HG03064 (cell line): ENCODE results near the gene CGGBP1.
"Not testable (repeated sequence)": the region's sequence is repeated elsewhere in the genome, so short reads cannot be mapped to it uniquely, and the experiment has no call there.

Source experiments
- ATAC-seq: cut with Tn5 transposase; IDR thresholded peaks from one replicate; pipeline ENCODE4 v1.9.1; 2021; ENCODE audit warnings: low read depth; ENCODE audit not compliant: unreplicated experiment

Gene CGGBP1

DNA sequence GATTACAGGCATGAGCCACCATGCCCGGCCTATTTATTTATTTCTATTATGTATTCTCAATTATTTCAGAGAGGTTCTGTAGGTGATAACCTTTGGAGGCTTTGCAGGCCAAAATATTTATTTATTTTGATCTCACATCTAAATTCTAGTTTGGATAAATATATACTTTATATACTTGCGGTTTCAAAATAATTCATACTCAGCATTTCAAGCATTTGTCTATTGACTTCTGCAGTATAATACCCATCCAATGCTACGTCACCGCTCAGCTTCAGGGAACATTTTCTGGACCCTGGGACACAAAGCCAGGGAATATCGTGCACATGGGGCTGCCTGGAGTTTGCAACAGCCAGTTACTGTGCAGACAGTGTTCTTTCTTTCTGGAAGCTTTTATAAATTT lies 22.6 kb downstream of the CGGBP1 start:
- ATAC-seq = no peak

DNA sequence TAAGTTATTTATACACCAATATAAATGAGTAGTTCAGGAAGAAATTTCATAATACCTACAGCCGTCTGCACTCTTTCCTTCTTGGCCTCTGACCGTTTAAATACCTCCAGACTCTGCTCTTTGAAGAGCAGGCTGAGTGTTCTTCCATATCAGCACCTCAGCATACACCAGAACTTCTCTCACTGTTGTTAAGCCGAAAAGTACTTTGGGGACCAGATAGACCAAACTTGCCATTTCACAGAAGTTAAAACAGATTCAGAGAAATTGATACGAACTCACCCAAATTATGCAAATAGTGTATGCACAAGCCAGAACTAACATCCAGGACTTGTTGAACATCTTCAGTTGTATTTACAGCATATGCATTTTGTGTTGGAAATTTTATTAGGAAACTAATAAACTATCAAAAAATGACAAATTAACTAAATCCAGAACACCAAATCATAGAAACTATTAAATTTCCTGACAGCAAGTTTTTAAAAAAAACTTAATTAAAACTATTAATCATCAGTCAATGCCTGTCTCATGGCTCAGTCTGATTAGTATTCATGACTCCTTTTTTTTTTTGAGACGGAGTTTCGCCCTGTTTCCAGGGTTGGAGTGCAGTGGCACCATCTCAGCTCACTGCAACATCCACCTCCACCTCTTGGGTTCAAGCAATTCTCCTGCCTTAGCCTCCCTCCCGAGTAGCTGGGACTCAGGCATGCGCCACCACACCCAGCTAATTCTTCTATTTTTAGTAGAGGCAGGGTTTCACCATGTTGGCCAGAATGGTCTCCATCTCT lies 24.1 kb downstream of the CGGBP1 start:
- ATAC-seq = no peak

DNA sequence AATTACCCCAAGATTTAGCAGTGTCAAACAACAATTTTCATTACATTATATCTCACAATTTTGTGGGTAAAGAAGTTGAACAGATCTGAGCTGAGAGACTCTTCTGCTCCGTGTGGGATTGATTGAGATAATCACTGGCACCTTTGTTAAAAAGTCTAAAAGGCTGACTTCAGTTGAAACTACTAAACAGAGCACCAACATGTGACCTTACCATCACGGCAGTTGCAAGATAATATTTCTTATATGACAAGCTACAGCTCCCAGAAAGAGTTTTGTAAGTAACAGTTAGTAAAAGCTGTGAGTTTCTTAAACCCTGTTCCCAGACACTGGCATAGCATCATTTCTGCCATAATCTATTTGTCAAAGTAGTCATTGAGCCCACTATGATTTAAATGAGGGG lies 25.0 kb downstream of the CGGBP1 start:
- no peak for ATAC-seq

DNA sequence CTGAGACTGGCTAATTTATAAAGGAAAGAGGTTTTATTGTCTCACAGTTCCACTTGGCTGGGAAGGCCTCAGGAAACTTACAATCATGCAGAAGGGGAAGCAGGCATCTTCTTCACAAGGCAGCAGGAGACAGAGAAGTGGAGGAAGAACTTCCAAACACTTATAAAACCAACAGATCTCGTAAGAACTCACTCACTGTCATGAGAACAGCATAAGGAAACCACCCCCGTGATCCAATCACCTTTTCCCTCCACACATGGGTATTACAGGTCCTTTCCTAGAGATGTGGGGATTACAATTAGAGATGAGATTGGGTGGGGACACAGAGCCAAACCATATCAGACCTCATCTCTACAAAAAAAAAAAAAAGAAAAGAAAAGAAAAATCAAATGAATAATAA lies 25.7 kb downstream of the CGGBP1 start:
- no peak for ATAC-seq

DNA sequence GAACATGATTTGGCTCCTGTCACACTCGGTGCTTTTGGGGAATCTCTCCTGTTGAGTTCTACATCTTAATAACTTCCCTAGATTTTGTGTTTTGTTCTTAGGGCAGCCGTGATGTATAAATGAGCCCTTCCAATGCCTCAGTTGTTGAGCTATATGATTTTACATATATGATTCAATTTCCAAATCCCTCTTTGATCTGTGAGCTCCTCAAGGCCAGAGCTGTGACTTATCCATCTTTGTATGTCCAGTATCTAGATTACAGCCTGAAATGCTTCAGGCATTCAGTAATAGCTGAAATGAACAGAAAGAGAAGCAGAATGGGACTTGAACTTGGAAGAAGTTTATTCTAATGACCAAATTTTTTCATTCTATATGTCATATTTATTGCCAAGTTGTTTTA lies 26.6 kb downstream of the CGGBP1 start:
- ATAC-seq = no peak

DNA sequence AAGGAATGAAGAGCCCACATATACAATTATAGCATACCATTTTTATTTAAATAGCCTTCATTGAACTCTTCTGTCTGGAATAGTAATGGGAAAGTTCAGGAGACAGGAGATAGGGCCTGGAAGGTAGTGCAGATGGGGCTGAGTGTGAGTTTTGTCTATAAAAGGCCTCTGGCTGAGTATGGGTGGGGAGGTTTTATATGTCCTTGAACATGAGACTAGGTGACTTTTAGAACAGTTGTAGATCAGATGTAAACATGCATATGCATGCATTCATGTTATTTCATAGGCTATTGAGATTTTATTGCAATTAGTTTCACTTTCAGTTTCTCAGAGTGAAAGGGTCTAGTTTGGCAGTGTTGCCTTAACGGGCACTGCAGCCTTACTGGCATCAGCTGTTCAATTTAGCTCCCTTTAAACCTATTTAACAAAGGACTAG lies 27.1 kb downstream of the CGGBP1 start:
- peak; percentile 83 for ATAC-seq

DNA sequence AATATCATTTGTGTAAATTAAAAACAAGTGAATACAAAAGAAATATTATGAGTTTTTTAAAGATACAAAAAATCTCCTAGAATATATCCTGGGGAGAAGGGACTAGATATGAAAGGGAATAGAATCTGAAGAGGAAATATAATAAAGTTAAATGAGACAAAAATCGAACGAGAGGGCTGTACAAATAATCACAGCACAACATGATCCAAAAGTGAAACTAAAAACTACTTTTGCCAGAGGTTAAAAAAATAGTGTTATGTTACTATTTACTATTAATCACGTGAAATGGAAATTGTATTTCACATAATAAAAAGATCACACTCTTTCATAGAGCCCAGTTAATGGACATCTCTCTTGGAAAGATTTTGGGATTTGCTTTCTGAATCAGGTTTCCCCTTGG lies 28.6 kb downstream of the CGGBP1 start:
- no peak for ATAC-seq

DNA sequence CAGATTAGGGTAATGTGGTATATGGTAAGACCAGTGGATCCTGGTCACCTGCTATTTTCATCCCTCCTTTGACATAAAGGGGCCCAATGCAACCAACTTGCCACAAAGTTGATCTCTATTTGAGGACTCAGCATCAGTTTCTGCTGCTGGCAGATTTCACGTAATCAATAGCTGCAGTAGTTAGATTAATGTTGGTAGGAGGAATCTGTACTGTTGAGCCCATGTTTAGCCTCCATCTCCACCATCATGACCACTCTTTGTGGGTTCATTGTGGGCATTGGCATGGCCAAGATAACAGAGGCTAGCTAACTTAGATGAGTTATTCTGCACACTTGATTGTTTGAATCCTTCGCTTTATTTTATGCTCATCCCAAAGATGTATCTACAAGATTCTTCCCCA lies 29.9 kb downstream of the CGGBP1 start:
- ATAC-seq = no peak

DNA sequence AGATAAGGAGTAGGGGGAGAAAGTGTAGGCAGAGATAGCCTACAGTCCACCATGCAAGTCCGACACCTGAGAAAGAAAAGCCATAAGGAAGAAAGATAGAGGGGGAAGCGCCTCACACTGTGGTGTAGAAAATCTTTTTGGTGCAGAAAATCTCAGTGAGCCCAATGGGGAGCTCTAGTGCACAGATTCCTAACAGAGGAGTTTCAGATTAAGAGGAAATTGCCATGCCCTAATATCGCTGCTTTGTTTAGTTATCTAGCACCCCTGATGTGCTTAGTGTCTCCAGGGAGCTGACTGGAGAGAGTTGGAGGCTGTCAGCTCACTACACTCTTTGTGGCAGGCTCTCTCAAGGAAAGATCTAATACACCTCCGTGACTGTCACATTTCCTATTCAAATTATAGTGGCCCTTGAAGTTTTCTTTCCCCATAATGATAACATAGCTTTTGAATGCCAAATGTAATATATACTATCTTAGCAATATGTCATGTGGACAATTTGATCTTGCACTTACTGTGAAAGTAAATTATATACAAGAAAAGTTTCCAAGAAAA lies 33.7 kb downstream of the CGGBP1 start:
- no peak for ATAC-seq

DNA sequence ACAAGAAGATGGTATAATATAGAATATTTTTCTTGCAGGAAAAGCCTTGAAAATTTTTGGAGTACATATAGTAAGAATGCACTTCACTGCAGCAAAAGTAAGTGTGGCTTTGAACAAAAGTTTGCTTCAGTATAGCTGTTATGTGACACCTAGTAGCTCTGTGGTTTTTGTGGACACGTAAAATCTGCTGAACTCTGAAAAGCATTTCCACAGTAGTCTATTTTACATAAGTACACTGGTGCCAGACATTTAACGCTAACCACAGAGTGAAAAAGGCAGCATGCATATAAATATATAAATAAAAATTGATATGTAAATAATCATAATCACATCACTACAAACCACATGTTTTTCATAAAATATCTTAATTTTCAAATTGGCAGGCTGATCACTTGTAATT lies 39.8 kb downstream of the CGGBP1 start:
- ATAC-seq = peak; percentile 99

DNA sequence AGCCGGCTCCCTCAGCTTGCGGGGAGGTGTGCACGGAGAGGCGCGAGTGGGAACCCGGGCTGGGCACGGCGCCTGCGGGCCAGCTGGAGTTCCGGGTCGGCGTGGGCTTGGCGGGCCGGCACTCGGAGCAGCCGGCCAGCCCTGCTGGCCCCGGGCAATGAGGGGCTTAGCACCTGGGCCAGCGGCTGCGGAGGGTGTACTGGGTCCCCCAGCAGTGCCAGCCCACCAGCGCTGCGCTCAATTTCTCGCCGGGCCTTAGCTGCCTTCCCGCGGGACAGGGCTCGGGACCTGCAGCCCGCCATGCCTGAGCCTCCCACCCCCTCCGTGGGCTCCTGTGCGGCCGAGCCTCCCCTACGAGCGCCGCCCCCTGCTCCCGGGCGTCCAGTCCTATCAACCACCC lies 43.1 kb downstream of the CGGBP1 start:
- not testable (repeated sequence) for ATAC-seq

DNA sequence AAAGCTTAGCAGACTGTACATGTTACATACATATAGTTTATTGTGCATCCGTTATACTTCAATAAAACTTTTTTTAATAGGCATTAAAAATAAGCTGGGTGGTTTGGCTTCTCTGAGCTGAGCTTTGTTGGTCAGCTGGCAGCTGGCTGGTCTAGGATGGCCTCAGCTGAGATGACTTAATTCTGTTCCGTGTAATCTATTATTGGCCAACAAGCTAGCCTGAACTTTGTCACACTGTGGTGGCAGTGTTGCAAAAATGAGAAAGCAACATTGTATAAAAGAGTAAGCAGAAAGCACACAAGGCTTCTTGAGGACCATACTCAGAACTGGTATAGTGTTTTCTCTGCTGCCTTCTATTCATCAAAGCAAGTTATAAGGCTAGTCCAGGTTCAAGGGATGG lies 45.2 kb downstream of the CGGBP1 start:
- no peak for ATAC-seq

DNA sequence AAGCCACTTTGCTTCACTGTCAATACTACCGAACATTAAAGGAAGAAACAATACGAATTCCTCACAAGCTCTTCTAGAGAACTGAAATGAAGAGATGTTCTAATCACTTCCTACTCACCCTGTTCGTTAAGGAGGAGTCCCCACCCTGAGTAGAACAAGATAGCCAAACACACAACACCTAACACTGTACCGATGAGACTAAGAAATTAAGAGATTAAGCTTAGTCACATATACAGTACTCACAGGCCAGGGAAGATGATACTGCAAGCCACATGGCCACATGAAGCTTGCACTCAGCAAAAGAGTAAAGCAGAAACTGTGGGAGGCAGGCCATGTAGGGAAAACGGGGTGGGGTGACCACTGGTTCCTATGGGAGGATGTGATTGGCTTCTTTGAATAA lies 48.0 kb downstream of the CGGBP1 start:
- ATAC-seq = no peak

DNA sequence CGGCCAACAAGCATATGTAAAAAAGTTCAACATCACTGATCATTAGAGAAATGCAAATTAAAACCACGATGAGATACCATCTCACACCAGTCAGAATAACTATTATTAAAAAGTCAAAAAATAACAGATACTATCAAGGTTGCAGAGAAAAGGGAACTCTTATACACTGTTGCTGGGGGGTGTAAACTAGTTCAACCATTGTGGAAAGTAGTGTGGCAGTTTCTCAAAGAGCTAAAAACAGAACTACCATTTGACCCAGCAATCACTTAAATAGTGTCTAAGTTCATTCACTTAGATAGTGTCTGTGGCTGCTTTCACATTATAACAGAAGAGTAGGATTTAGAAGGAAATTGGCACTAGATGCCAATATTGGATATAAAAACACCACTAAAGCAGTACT lies 49.7 kb downstream of the CGGBP1 start:
- no peak for ATAC-seq

DNA sequence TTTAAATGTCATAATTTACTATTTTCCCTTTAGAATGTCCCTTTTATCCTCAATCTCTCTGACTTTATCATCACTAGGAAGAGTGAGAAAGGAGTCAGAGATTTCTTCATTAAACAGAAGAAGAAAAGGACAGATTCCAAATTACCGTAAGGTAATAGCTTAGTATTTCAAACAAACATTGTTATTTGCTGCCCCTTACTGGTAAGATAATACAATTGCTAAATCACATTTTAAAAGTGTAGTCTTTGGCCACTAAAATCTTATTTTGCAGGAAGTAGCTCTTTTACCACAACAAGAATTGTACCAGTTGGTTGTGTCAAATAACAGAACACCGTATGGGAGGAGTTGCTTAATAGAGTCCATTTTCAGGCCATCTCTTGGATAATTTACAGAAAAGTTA lies 53.7 kb downstream of the CGGBP1 start:
- ATAC-seq = no peak

DNA sequence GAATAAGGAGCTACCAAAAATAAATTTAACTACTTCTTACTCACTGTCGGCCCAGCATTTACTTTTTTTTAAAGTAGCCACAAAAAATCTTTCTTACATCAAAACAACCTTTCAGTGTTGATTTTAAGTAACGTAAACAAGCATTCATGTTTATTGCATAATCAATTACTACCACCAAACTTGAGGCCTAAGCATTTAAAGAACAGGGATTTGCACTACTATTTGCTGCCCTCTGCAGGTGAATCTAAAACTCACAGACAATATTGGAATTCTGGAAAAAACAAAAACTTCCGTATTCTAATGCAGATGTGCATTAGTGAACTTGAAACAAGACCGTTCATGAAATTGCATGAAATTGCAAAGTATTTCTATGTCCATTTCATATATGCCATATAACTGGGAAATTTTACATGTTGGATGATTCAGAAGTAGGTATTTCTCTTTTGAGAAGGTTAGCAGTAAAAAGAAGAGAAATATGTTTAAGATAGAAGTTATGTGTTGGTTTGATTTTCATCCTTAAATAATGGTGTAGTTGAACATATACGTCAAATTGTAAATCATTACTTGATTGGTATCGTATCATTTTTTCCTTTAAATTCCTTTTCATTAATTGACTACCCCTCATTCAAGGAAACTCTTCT lies 55.6 kb downstream of the CGGBP1 start:
- ATAC-seq = no peak

DNA sequence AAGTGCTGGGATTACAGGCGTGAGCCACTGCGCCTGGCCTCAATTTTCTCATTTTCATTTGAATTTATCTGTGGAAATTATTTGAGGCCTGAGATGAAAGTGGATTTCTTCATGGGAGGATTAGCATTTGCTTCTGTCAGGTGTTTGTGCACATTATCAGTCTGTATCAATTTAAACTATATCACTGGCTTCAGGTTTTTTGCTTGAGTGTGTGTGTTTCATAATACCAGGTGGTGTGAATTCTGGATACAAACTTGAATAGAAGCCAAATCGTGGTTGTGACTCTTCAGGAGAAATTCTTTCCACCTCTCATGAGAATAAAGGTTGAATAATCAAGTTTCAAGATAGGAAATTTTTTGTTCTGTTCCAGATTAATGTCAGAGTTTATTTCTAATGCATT lies 56.4 kb downstream of the CGGBP1 start:
- no peak for ATAC-seq
